IMR-90 (cell line): ENCODE data around the gene FAM83F. TPM values are rescaled to one million over a fixed set of nuclear protein-coding genes. Genes with fewer than 3 reads are reported as not detected.

ENCODE experiments used
- ATAC-seq: fragments of 200-7000 bp; cut with Tn5 transposase; 2 replicates; pipeline ENCODE4 v1.9.1; 2020; ENCODE audit warnings: low read depth, mild to moderate bottlenecking, moderate library complexity
- BruUV-seq: library from RNA; stranded (reverse); fragments of 400-500 nt; replicated peaks from 2 replicates; lab custom pipeline; 2021; lab: Mats Ljungman, UMichigan
- CTCF ChIA-PET: fragments of 300-600 bp; formaldehyde crosslinking; extraction: SDS; loops from one replicate; lab custom pipeline; 2021; ENCODE audit warnings: antibody characterized with exemption; lab: Yijun Ruan, JAX
- POLR2A ChIA-PET: fragments of 300-600 bp; sonication (Branson Sonifier 250); formaldehyde crosslinking; loops from one replicate; lab custom pipeline; 2022; ENCODE audit warnings: antibody characterized with exemption; ENCODE audit not compliant: unreplicated experiment; lab: Charles Lee
- DNase-seq: peaks from one replicate; pipeline ENCODE4 v3.0.0; 2013
- H2AFZ ChIP-seq: replicated peaks from 2 replicates; pipeline ENCODE3; 2013; ENCODE audit warnings: low read length, mild to moderate bottlenecking; ENCODE audit not compliant: poor library complexity
- H2AK5ac ChIP-seq: 2 replicates; pipeline ENCODE4 v1.6.1; 2013; ENCODE audit warnings: low read depth, low read length, inconsistent platforms
- H2AK9ac ChIP-seq: replicated peaks from 2 replicates; pipeline ENCODE3; 2013; ENCODE audit warnings: mild to moderate bottlenecking, low read depth, low read length, moderate library complexity; ENCODE audit not compliant: poor library complexity
- H2BK120ac ChIP-seq: 2 replicates; pipeline ENCODE4 v1.6.1; 2013; ENCODE audit warnings: low read depth, low read length, inconsistent platforms
- H2BK15ac ChIP-seq: 3 replicates; pipeline ENCODE4 v1.6.1; 2013; ENCODE audit warnings: low read depth, low read length, inconsistent platforms
- H2BK20ac ChIP-seq: 2 replicates; pipeline ENCODE4 v1.6.1; 2013; ENCODE audit warnings: low read depth, mild to moderate bottlenecking, inconsistent platforms, low read length, moderate library complexity
- H2BK5ac ChIP-seq: 2 replicates; pipeline ENCODE4 v1.6.1; 2013; ENCODE audit warnings: mild to moderate bottlenecking, low read depth, low read length, inconsistent platforms; ENCODE audit not compliant: poor library complexity, severe bottlenecking
- H3K14ac ChIP-seq: replicated peaks from 2 replicates; pipeline ENCODE4 v1.6.1; 2013; ENCODE audit warnings: low read depth, low read length, inconsistent platforms
- H3K18ac ChIP-seq: 2 replicates; pipeline ENCODE4 v1.6.1; 2013; ENCODE audit warnings: low read depth, low read length, control low read depth
- H3K23ac ChIP-seq: 2 replicates; pipeline ENCODE4 v1.6.1; 2013; ENCODE audit warnings: low read depth, low read length, inconsistent platforms
- H3K27ac ChIP-seq: 2 replicates; pipeline ENCODE4 v1.5.1; 2013; ENCODE audit warnings: mild to moderate bottlenecking, control low read depth, low read length; ENCODE audit not compliant: insufficient read depth
- H3K27me3 ChIP-seq: 2 replicates; pipeline ENCODE4 v1.6.1; 2013; ENCODE audit warnings: low read length; ENCODE audit not compliant: control insufficient read depth, insufficient read depth
- H3K36me3 ChIP-seq: 2 replicates; pipeline ENCODE4 v1.6.1; 2013; ENCODE audit warnings: low read length, mixed read lengths; ENCODE audit not compliant: control insufficient read depth, insufficient read depth
- H3K4ac ChIP-seq: 2 replicates; pipeline ENCODE4 v1.6.1; 2013; ENCODE audit warnings: low read depth, low read length, inconsistent platforms
- H3K4me1 ChIP-seq: 2 replicates; pipeline ENCODE4 v1.6.1; 2013; ENCODE audit warnings: low read length, mixed read lengths; ENCODE audit not compliant: control insufficient read depth, insufficient read depth
- H3K4me2 ChIP-seq: 2 replicates; pipeline ENCODE4 v1.6.1; 2013; ENCODE audit warnings: low read depth, mild to moderate bottlenecking, control low read depth, low read length, moderate library complexity
- H3K4me3 ChIP-seq: 2 replicates; pipeline ENCODE4 v1.5.1; 2013; ENCODE audit warnings: low read depth, mild to moderate bottlenecking, control low read depth, low read length, moderate library complexity; ENCODE audit not compliant: insufficient read depth
- H3K56ac ChIP-seq: 2 replicates; pipeline ENCODE4 v1.6.1; 2013; ENCODE audit warnings: low read length, inconsistent platforms; ENCODE audit not compliant: insufficient read depth; ENCODE audit errors: extremely low read depth
- H3K79me1 ChIP-seq, 2 experiments: 2 replicates each; pipeline ENCODE4 v1.6.1; 2013; ENCODE audit warnings: low read length in 2 of 2, inconsistent platforms in 1 of 2, low read depth in 1 of 2
- H3K9ac ChIP-seq: 2 replicates; pipeline ENCODE4 v1.6.1; 2013; ENCODE audit warnings: low read depth, low read length, control low read depth
- H3K9me1 ChIP-seq: 2 replicates; pipeline ENCODE4 v1.6.1; 2013; ENCODE audit warnings: low read length, inconsistent platforms; ENCODE audit not compliant: insufficient read depth
- H3K9me3 ChIP-seq: 2 replicates; pipeline ENCODE4 v1.6.1; 2013; ENCODE audit warnings: low read length; ENCODE audit not compliant: control insufficient read depth, insufficient read depth
- H4K20me1 ChIP-seq: 2 replicates; pipeline ENCODE4 v1.6.1; 2013; ENCODE audit warnings: low read length, inconsistent platforms; ENCODE audit not compliant: insufficient read depth
- H4K5ac ChIP-seq: 2 replicates; pipeline ENCODE4 v1.6.1; 2013; ENCODE audit warnings: mild to moderate bottlenecking, low read depth, low read length, control low read depth
- H4K8ac ChIP-seq, 2 experiments: 2 replicates each; pipeline ENCODE4 v1.6.1; 2013; ENCODE audit warnings: low read depth in 2 of 2, low read length in 2 of 2, control low read depth in 1 of 2, inconsistent platforms in 1 of 2
- H4K91ac ChIP-seq: 2 replicates; pipeline ENCODE4 v1.6.1; 2013; ENCODE audit warnings: low read depth, low read length, inconsistent platforms; ENCODE audit not compliant: insufficient read depth
- BHLHE40 ChIP-seq: fragments of 150-350 bp; IDR thresholded peaks from 2 replicates; pipeline ENCODE4 v1.6.1; 2016; ENCODE audit warnings: mild to moderate bottlenecking, low read depth, low read length
- CEBPB ChIP-seq: IDR thresholded peaks from 2 replicates; pipeline ENCODE4 v1.6.1; 2012; ENCODE audit warnings: low read depth, low read length, improper control_type of control experiment
- FOS ChIP-seq: fragments of 150-350 bp; IDR thresholded peaks from 2 replicates; pipeline ENCODE4 v1.6.1; 2016; ENCODE audit warnings: low read depth, low read length
- RFX5 ChIP-seq: IDR thresholded peaks from 2 replicates; pipeline ENCODE4 v1.8.0; 2012; ENCODE audit warnings: low read depth, mild to moderate bottlenecking, low read length, moderate library complexity
- USF2 ChIP-seq: fragments of 150-350 bp; IDR thresholded peaks from 2 replicates; pipeline ENCODE4 v1.6.1; 2017; ENCODE audit warnings: mild to moderate bottlenecking, antibody characterized with exemption, low read length, low read depth
- WGBS, 2 experiments: methylation state at CpG; one replicate each; pipeline versions ENCODE4 v1.1.5 to v1.1.7; 2013; ENCODE audit warnings: missing lambda C conversion rate in 2 of 2; ENCODE audit not compliant: insufficient read length in 1 of 2; ENCODE audit errors: extremely low coverage in 2 of 2; 5-methylcytosine and 5-hydroxymethylcytosine counted together
- dilution Hi-C: fragments of 300-500 bp; cut with HindIII; formaldehyde crosslinking; loops from one replicate; pipeline ENCODE4 v1.14.3; 2018; ENCODE audit warnings: low sequenced_read_pairs; ENCODE audit not compliant: unreplicated experiment
- in situ Hi-C: fragments of 300-500 bp; cut with MboI; formaldehyde crosslinking; loops from 3 replicates; pipeline ENCODE4 v1.14.3; 2019; ENCODE audit warnings: low sequenced_read_pairs, inconsistent platforms, mixed read lengths
- intact Hi-C: fragments of 100-400 bp; cut with micrococcal nuclease; formaldehyde crosslinking; loops from 2 replicates; pipeline ENCODE4 v1.10.0; 2022
- polyA plus RNA-seq, 3 experiments: library from polyadenylated mRNA; depleted of rRNA; stranded (reverse); fragments of >200 nt; gene quantifications; 2 replicates each; pipeline ENCODE4 v1.2.3, GENCODE V29; 2012; ENCODE audit warnings: low replicate concordance in 1 of 3
- total RNA-seq: library from RNA; depleted of rRNA; stranded (reverse); fragments of >200 nt; gene quantifications from 2 replicates; pipeline ENCODE4 v1.2.3, GENCODE V29; 2012

The FAM83F gene
- total and polyA plus RNA-seq, 2 of the 4 experiments (the other 2 are of a cell fraction): not detected

- Histone ChIP-seq H3K56ac (no peak overlapping the region), H3K4ac (no peak overlapping the region), H3K27me3 (no peaks in the 10 kb centered on the region), H3K9me3 (no peaks in the 10 kb centered on the region), H2AFZ (no peak overlapping the region), H3K18ac (no peak overlapping the region), H3K14ac (no peak overlapping the region), H4K91ac (no peak overlapping the region), H3K9me1 (no peaks in the 10 kb centered on the region), H3K79me1 (0 out of 4 replicates have a peak, but pooled peaks cover 0 to 5% of the 10 kb centered on the region in 2 experiments), H2BK120ac (no peak overlapping the region), H4K5ac (no peak overlapping the region), H3K23ac (no peak overlapping the region), H2AK9ac (no peak overlapping the region), H4K20me1 (peaks cover 8% of the 10 kb centered on the region; the same call in 1 of the 2 replicates), H2BK5ac (no peak overlapping the region), H3K27ac (no peak overlapping the region), H3K4me2 (no peak overlapping the region), H4K8ac (no peak overlapping the region), H3K36me3 (no peaks in the 10 kb centered on the region), H3K4me1 (no peaks in the 10 kb centered on the region), H2BK20ac (no peak overlapping the region), H3K4me3 (no peak overlapping the region), H2AK5ac (no peak overlapping the region), H3K9ac (no peak overlapping the region), H2BK15ac (no peak overlapping the region)
- intact Hi-C loops: loop anchor here (10.0 kb wide), 1 partner anchor 189 kb away; no protein-coding TSS in a partner anchor
- ChIA-PET CTCF (interaction anchor here (1.3 kb wide), 1 partner anchor 8 kb away, joined by 3 read pairs; no protein-coding TSS in a partner anchor), POLR2A (interaction anchor here (0.5 kb wide), 1 partner anchor 142 kb away, joined by 6 read pairs; no protein-coding TSS in a partner anchor)
- WGBS, 2 experiments: no CpG with 5 or more reads among the region's 3 CpGs
- ATAC-seq (no peak), DNase-seq (no peak)
- dilution Hi-C loops: no loop called here
- TF ChIP-seq RFX5 (no peak), BHLHE40 (no peak), FOS (no peak), USF2 (no peak), CEBPB (no peak)
- BruUV-seq: no TSS peak
- in situ Hi-C loops: loop anchor here (10.0 kb wide), 1 partner anchor 199 kb away; no protein-coding TSS in a partner anchor
Observed at GRCh38 chr22:40065981-40066380, 71.2 kb downstream of the FAM83F start.
